ENCODE measurements around the gene MRPS14. TPM values are rescaled to one million over a fixed set of nuclear protein-coding genes. Genes with fewer than 3 reads are reported as not detected.

The MRPS14 gene
- total RNA-seq, 6 donors from 2014 or later: 11.5 to 28.9 (median 18.8) TPM

GRCh38 chr1:174964972-174965361 is 58.3 kb downstream of the MRPS14 start:
- H3K27me3 ChIP-seq: no peaks in the 10 kb centered on the region
- peak overlapping the region; percentile 69 to 84 (median 80) for H3K27ac ChIP-seq
- DNase-seq (no peak), ATAC-seq (ENCODE audit: low FRiP score in 2 of 2) (peak; percentile 44 to 50)
- peaks cover 0 to 8% (median 0%) of the 10 kb centered on the region in 4 donors for H3K36me3 ChIP-seq
- H3K4me1 ChIP-seq: peaks cover 56 to 67% (median 60%) of the 10 kb centered on the region in 4 donors
- 26 to 30% methylated on average over 1 of the region's 1 CpG for WGBS, 2 donors
- no peaks in the 10 kb centered on the region for H3K9me3 ChIP-seq
- no peak for TF ChIP-seq EP300 (IDR thresholded peaks at IDR 0.05)
- H3K4me3 ChIP-seq: peak overlapping the region in 2 of 4 donors; percentile 22 to 25

- H3K4me1 ChIP-seq: peaks cover 54 to 62% (median 58%) of the 10 kb centered on the region in 4 donors
- DNase-seq (peak in 1 of 2 donors; percentile 31), ATAC-seq (ENCODE audit: low FRiP score in 2 of 2) (peak; percentile 81 to 86)
- peak overlapping the region; percentile 69 to 84 (median 80) for H3K27ac ChIP-seq
- H3K27me3 ChIP-seq: no peaks in the 10 kb centered on the region
- H3K9me3 ChIP-seq: no peaks in the 10 kb centered on the region
- TF ChIP-seq EP300 (IDR thresholded peaks at IDR 0.05) (no peak), POLR2A (IDR thresholded peaks at IDR 0.05) (peak in 1 of 4 donors; percentile 37), CTCF (IDR thresholded peaks at IDR 0.05) (no peak), POLR2AphosphoS5 (IDR thresholded peaks at IDR 0.05) (no peak)
- WGBS, 2 donors: 35 to 40% methylated on average over 6 of the region's 6 CpGs
- peak overlapping the region in 2 of 4 donors; percentile 22 to 25 for H3K4me3 ChIP-seq
- peaks cover 0 to 5% (median 0%) of the 10 kb centered on the region in 4 donors for H3K36me3 ChIP-seq
Measured at GRCh38 chr1:174964261-174964971, 58.8 kb downstream of the MRPS14 start.

- peak overlapping the region in 3 of 4 donors; percentile 79 to 84 (median 80) for H3K27ac ChIP-seq
- H3K36me3 ChIP-seq: peaks cover 0 to under 1% (median 0%) of the 10 kb centered on the region in 4 donors
- ATAC-seq (ENCODE audit: low FRiP score in 2 of 2) (no peak), DNase-seq (no peak)
- H3K27me3 ChIP-seq: no peaks in the 10 kb centered on the region
- no peaks in the 10 kb centered on the region for H3K9me3 ChIP-seq
- H3K4me1 ChIP-seq: peaks cover 51 to 54% (median 53%) of the 10 kb centered on the region in 4 donors
- 57 to 66% methylated on average over 2 of the region's 2 CpGs for WGBS, 2 donors
- TF ChIP-seq POLR2AphosphoS5 (IDR thresholded peaks at IDR 0.05) (no peak), CTCF (IDR thresholded peaks at IDR 0.05) (no peak), EP300 (IDR thresholded peaks at IDR 0.05) (no peak), POLR2A (IDR thresholded peaks at IDR 0.05) (no peak)
- no peak overlapping the region for H3K4me3 ChIP-seq
Measured at GRCh38 chr1:174963529-174964125, 59.6 kb downstream of the MRPS14 start.

Small RNA genes within 50 kb of the gene (small RNA-seq; reads per million reads assigned to genes)
- gene RF00019: 0 reads per million in 4 donors
- 0 reads per million in 4 donors for gene RNU6-307P

Other genes with a start within 250 kb of the MRPS14 start
- 10 to 100 TPM; 25.1 to 84.7 (median 50.1) TPM for gene CACYBP, start 23.5 kb downstream of the MRPS14 start, total RNA-seq
- 1 to 10 TPM in 1 of 6 donors, under 1 TPM in 3, not detected in 2; 0.14 to 1.0 (median 0.16) TPM for gene TNN, start 44.4 kb upstream of the MRPS14 start, total RNA-seq
- 10 to 100 TPM; 23.0 to 58.7 (median 36.1) TPM for gene KIAA0040, start 169.4 kb upstream of the MRPS14 start, total RNA-seq